ENCODE measurements around the gene NKAIN1. TPM values are rescaled to one million over a fixed set of nuclear protein-coding genes. Genes with fewer than 3 reads are reported as not detected.
"Not testable (repeated sequence)": the region's sequence is repeated elsewhere in the genome, so short reads cannot be mapped to it uniquely, and the experiment has no call there.

NKAIN1 gene
- total RNA-seq, 2 experiments from 2014 or later: 0.26 to 0.79 TPM

- no peaks in the 10 kb centered on the region for H3K4me1 Mint-ChIP-seq
- ATAC-seq (no peak), DNase-seq (no peak)
- CTCF ChIA-PET: no interaction called here
- H3K36me3 Mint-ChIP-seq: no peaks in the 10 kb centered on the region
- no peak overlapping the region for H3K4me3 Mint-ChIP-seq
- no peak overlapping the region for H3K27ac Mint-ChIP-seq
- no peaks in the 10 kb centered on the region for H3K9me3 Mint-ChIP-seq (ENCODE audit: low read depth)
- peaks cover 2% of the 10 kb centered on the region for H3K27me3 Mint-ChIP-seq
Observed at GRCh38 chr1:31199949-31200348, 39.7 kb downstream of the NKAIN1 start.

GRCh38 chr1:31199236-31199790 is 40.4 kb downstream of the NKAIN1 start:
- CTCF ChIA-PET: interaction anchor here (2.2 kb wide), 1 partner anchor 18 kb away, joined by 5 read pairs; no protein-coding TSS in a partner anchor
- DNase-seq (no peak), ATAC-seq (no peak)
- H3K27me3 Mint-ChIP-seq: peaks cover 2% of the 10 kb centered on the region
- H3K9me3 Mint-ChIP-seq (ENCODE audit: low read depth): no peaks in the 10 kb centered on the region
- no peak overlapping the region for H3K27ac Mint-ChIP-seq
- no peak overlapping the region for H3K4me3 Mint-ChIP-seq
- no peaks in the 10 kb centered on the region for H3K36me3 Mint-ChIP-seq
- H3K4me1 Mint-ChIP-seq: no peaks in the 10 kb centered on the region

GRCh38 chr1:31198600-31198999 is 41.1 kb downstream of the NKAIN1 start:
- ATAC-seq: no peak
- CTCF ChIA-PET: interaction anchor here (1.3 to 2.2 kb wide), 2 partner anchors 17 to 351 kb away, joined by 3 to 5 read pairs; no protein-coding TSS in a partner anchor
- no peak for DNase-seq
- Mint-ChIP-seq H3K9me3 (ENCODE audit: low read depth) (no peaks in the 10 kb centered on the region), H3K4me3 (no peak overlapping the region), H3K27me3 (peaks cover 2% of the 10 kb centered on the region), H3K36me3 (no peaks in the 10 kb centered on the region), H3K4me1 (no peaks in the 10 kb centered on the region), H3K27ac (no peak overlapping the region)

- ATAC-seq (no peak), DNase-seq (no peak)
- no peak overlapping the region for H3K4me3 Mint-ChIP-seq
- H3K27ac Mint-ChIP-seq: no peak overlapping the region
- no peaks in the 10 kb centered on the region for H3K9me3 Mint-ChIP-seq (ENCODE audit: low read depth)
- no peaks in the 10 kb centered on the region for H3K36me3 Mint-ChIP-seq
- peaks cover 2% of the 10 kb centered on the region for H3K27me3 Mint-ChIP-seq
- no peaks in the 10 kb centered on the region for H3K4me1 Mint-ChIP-seq
- CTCF ChIA-PET: interaction anchor here (1.3 to 2.2 kb wide), 2 partner anchors 17 to 351 kb away, joined by 3 to 5 read pairs; no protein-coding TSS in a partner anchor
Observed at GRCh38 chr1:31198150-31198549, 41.5 kb downstream of the NKAIN1 start.

GRCh38 chr1:31196685-31197084 is 43.0 kb downstream of the NKAIN1 start:
- H3K27me3 Mint-ChIP-seq: peaks cover 2% of the 10 kb centered on the region

GRCh38 chr1:31195267-31195666 is 44.4 kb downstream of the NKAIN1 start:
- CTCF ChIA-PET: interaction anchor here (0.7 to 2.5 kb wide), 2 partner anchors 11 to 484 kb away, joined by 3 to 10 read pairs; no protein-coding TSS in a partner anchor

More at GRCh38 chr1:31196685-31197084, 43.0 kb downstream of the NKAIN1 start:
- no peak overlapping the region for H3K4me3 Mint-ChIP-seq
- H3K36me3 Mint-ChIP-seq: no peaks in the 10 kb centered on the region
- CTCF ChIA-PET: interaction anchor here (2.2 kb wide), 1 partner anchor 16 kb away, joined by 5 read pairs; no protein-coding TSS in a partner anchor
- no peak overlapping the region for H3K27ac Mint-ChIP-seq
- no peaks in the 10 kb centered on the region for H3K4me1 Mint-ChIP-seq
- no peaks in the 10 kb centered on the region for H3K9me3 Mint-ChIP-seq (ENCODE audit: low read depth)
- no peak for DNase-seq
- ATAC-seq: no peak

GRCh38 chr1:31193729-31194128 is 46.0 kb downstream of the NKAIN1 start:
- Mint-ChIP-seq H3K36me3 (no peaks in the 10 kb centered on the region), H3K27me3 (no peaks in the 10 kb centered on the region), H3K4me1 (no peaks in the 10 kb centered on the region), H3K4me3 (no peak overlapping the region), H3K9me3 (ENCODE audit: low read depth) (no peaks in the 10 kb centered on the region), H3K27ac (no peak overlapping the region)
- CTCF ChIA-PET: interaction anchor here (2.5 kb wide), 1 partner anchor 9 kb away, joined by 10 read pairs; no protein-coding TSS in a partner anchor
- ATAC-seq: no peak
- DNase-seq: no peak

More at GRCh38 chr1:31195267-31195666, 44.4 kb downstream of the NKAIN1 start:
- not testable (repeated sequence) for H3K27me3 Mint-ChIP-seq; DNase-seq; H3K27ac Mint-ChIP-seq; H3K9me3 Mint-ChIP-seq (ENCODE audit: low read depth); H3K36me3 Mint-ChIP-seq; ATAC-seq; H3K4me3 Mint-ChIP-seq; H3K4me1 Mint-ChIP-seq

GRCh38 chr1:31191281-31191680 is 48.4 kb downstream of the NKAIN1 start:
- H3K4me1 Mint-ChIP-seq: no peaks in the 10 kb centered on the region
- no peak overlapping the region for H3K27ac Mint-ChIP-seq
- peaks cover 10% of the 10 kb centered on the region for H3K27me3 Mint-ChIP-seq
- DNase-seq (no peak), ATAC-seq (no peak)
- H3K36me3 Mint-ChIP-seq: no peaks in the 10 kb centered on the region
- CTCF ChIA-PET: interaction anchor here (0.6 to 1.7 kb wide), 4 partner anchors 10 to 1316 kb away, joined by 3 to 6 read pairs (median 5); no protein-coding TSS in a partner anchor
- no peaks in the 10 kb centered on the region for H3K9me3 Mint-ChIP-seq (ENCODE audit: low read depth)
- H3K4me3 Mint-ChIP-seq: no peak overlapping the region

GRCh38 chr1:31189696-31190674 is 49.7 kb downstream of the NKAIN1 start:
- H3K4me1 Mint-ChIP-seq: no peaks in the 10 kb centered on the region
- ATAC-seq (no peak), DNase-seq (no peak)
- H3K4me3 Mint-ChIP-seq: no peak overlapping the region
- CTCF ChIA-PET: interaction anchor here (1.3 kb wide), 1 partner anchor 359 kb away, joined by 5 read pairs; no protein-coding TSS in a partner anchor
- no peaks in the 10 kb centered on the region for H3K9me3 Mint-ChIP-seq (ENCODE audit: low read depth)
- no peaks in the 10 kb centered on the region for H3K36me3 Mint-ChIP-seq
- peaks cover 10% of the 10 kb centered on the region for H3K27me3 Mint-ChIP-seq
- H3K27ac Mint-ChIP-seq: no peak overlapping the region

GRCh38 chr1:31183927-31184554 is 55.6 kb downstream of the NKAIN1 start:
- CTCF ChIA-PET: interaction anchor here (0.7 to 5.3 kb wide), 19 partner anchors 9 to 365 kb away, joined by 3 to 39 read pairs (median 4); partner anchors contain the start of genes SNRNP40 and ZCCHC17
- peaks cover 30% of the 10 kb centered on the region for H3K27me3 Mint-ChIP-seq
- ATAC-seq: no peak

GRCh38 chr1:31183126-31183525 is 56.6 kb downstream of the NKAIN1 start:
- DNase-seq (no peak), ATAC-seq (no peak)
- Mint-ChIP-seq H3K4me3 (no peak overlapping the region), H3K27me3 (peaks cover 30% of the 10 kb centered on the region), H3K9me3 (ENCODE audit: low read depth) (no peaks in the 10 kb centered on the region), H3K27ac (no peak overlapping the region), H3K4me1 (peaks cover 10% of the 10 kb centered on the region), H3K36me3 (no peaks in the 10 kb centered on the region)
- CTCF ChIA-PET: interaction anchor here (0.7 to 5.3 kb wide), 12 partner anchors 11 to 366 kb away, joined by 3 to 39 read pairs (median 5); partner anchors contain the start of genes SNRNP40 and ZCCHC17

More at GRCh38 chr1:31183927-31184554, 55.6 kb downstream of the NKAIN1 start:
- peak; percentile 59 for DNase-seq
- no peak overlapping the region for H3K4me3 Mint-ChIP-seq
- no peaks in the 10 kb centered on the region for H3K36me3 Mint-ChIP-seq
- no peaks in the 10 kb centered on the region for H3K9me3 Mint-ChIP-seq (ENCODE audit: low read depth)
- no peak overlapping the region for H3K27ac Mint-ChIP-seq
- H3K4me1 Mint-ChIP-seq: peaks cover 10% of the 10 kb centered on the region

GRCh38 chr1:31182352-31182751 is 57.3 kb downstream of the NKAIN1 start:
- Mint-ChIP-seq H3K9me3 (ENCODE audit: low read depth) (no peaks in the 10 kb centered on the region), H3K4me1 (peaks cover 10% of the 10 kb centered on the region), H3K4me3 (no peak overlapping the region), H3K27me3 (peaks cover 28% of the 10 kb centered on the region), H3K27ac (no peak overlapping the region), H3K36me3 (no peaks in the 10 kb centered on the region)
- DNase-seq (peak; percentile 65), ATAC-seq (peak; percentile 58)
- CTCF ChIA-PET: interaction anchor here (0.6 to 5.3 kb wide), 15 partner anchors 9 to 367 kb away, joined by 3 to 39 read pairs (median 5); no protein-coding TSS in a partner anchor
